KOPT-K1 (cell line): ENCODE measurements around the gene WRAP53.

ENCODE experiments used
- H3K27ac ChIP-seq: fragments of 200-600 bp; sonication (generic); 2 replicates; pipeline ENCODE4 v1.5.1; 2016; ENCODE audit warnings: antibody characterized with exemption, mild to moderate bottlenecking, low read depth, low read length; ENCODE audit not compliant: poor library complexity, severe bottlenecking
- H3K36me3 ChIP-seq: fragments of 200-600 bp; sonication (generic); 2 replicates; pipeline ENCODE4 v1.5.1; 2017; ENCODE audit warnings: antibody characterized with exemption, mild to moderate bottlenecking, low read length, moderate library complexity; ENCODE audit not compliant: insufficient read depth
- H3K9me3 ChIP-seq: fragments of 200-600 bp; sonication (generic); 2 replicates; pipeline ENCODE4 v1.5.1; 2017; ENCODE audit warnings: antibody characterized with exemption, low read length, mild to moderate bottlenecking; ENCODE audit not compliant: insufficient read depth, poor library complexity, severe bottlenecking

Gene WRAP53

GRCh38 chr17:7739746-7740145, 51.5 kb downstream of the WRAP53 start:
- no peaks in the 10 kb centered on the region for H3K9me3 ChIP-seq
- H3K27ac ChIP-seq = no peak overlapping the region
- no peaks in the 10 kb centered on the region for H3K36me3 ChIP-seq

GRCh38 chr17:7740481-7741001, 52.3 kb downstream of the WRAP53 start:
- Histone ChIP-seq H3K9me3 (no peaks in the 10 kb centered on the region), H3K27ac (no peak overlapping the region), H3K36me3 (no peaks in the 10 kb centered on the region)

GRCh38 chr17:7742729-7743128, 54.5 kb downstream of the WRAP53 start:
- no peaks in the 10 kb centered on the region for H3K36me3 ChIP-seq
- no peaks in the 10 kb centered on the region for H3K9me3 ChIP-seq
- no peak overlapping the region for H3K27ac ChIP-seq

GRCh38 chr17:7744416-7744815, 56.1 kb downstream of the WRAP53 start:
- no peak overlapping the region for H3K27ac ChIP-seq
- no peaks in the 10 kb centered on the region for H3K36me3 ChIP-seq
- H3K9me3 ChIP-seq = no peaks in the 10 kb centered on the region

- H3K9me3 ChIP-seq = no peaks in the 10 kb centered on the region
- H3K27ac ChIP-seq = no peak overlapping the region
- no peaks in the 10 kb centered on the region for H3K36me3 ChIP-seq
Measured at GRCh38 chr17:7745748-7746470, 57.6 kb downstream of the WRAP53 start.

GRCh38 chr17:7747635-7748071, 59.4 kb downstream of the WRAP53 start:
- H3K9me3 ChIP-seq = no peaks in the 10 kb centered on the region
- H3K36me3 ChIP-seq = no peaks in the 10 kb centered on the region
- no peak overlapping the region for H3K27ac ChIP-seq

GRCh38 chr17:7748076-7748775, 59.9 kb downstream of the WRAP53 start:
- H3K36me3 ChIP-seq = no peaks in the 10 kb centered on the region
- H3K27ac ChIP-seq = no peak overlapping the region
- H3K9me3 ChIP-seq = no peaks in the 10 kb centered on the region

GRCh38 chr17:7750321-7750821, 62.1 kb downstream of the WRAP53 start:
- Histone ChIP-seq H3K36me3 (no peaks in the 10 kb centered on the region), H3K9me3 (no peaks in the 10 kb centered on the region), H3K27ac (no peak overlapping the region)
